PFSK-1 (cell line): ENCODE data around the gene PDE4B.

ENCODE experiments used
- FOXP2 ChIP-seq: optimal IDR thresholded peaks from 2 replicates; pipeline ENCODE3; 2011; ENCODE audit warnings: borderline replicate concordance, control low read depth, inconsistent platforms; ENCODE audit not compliant: insufficient read depth; ENCODE audit errors: extremely low read length, extremely low read depth
- POLR2AphosphoS5 ChIP-seq: IDR thresholded peaks from 2 replicates; pipeline ENCODE4 v1.6.1; 2012; ENCODE audit warnings: low read depth, mild to moderate bottlenecking, control low read depth, low read length, moderate library complexity
- REST ChIP-seq, 2 experiments: IDR thresholded peaks; 2 replicates each; pipeline versions ENCODE4 v1.6.1 to v1.8.0; 2011 to 2012; ENCODE audit warnings: low read depth in 2 of 2, low read length in 2 of 2, control low read depth in 1 of 2, inconsistent platforms in 1 of 2, mild to moderate bottlenecking in 1 of 2, moderate library complexity in 1 of 2; ENCODE audit not compliant: insufficient read depth in 1 of 2
- SIN3A ChIP-seq: IDR thresholded peaks from 2 replicates; pipeline ENCODE4 v1.6.1; 2012; ENCODE audit warnings: mild to moderate bottlenecking, low read length, moderate library complexity, borderline replicate concordance; ENCODE audit not compliant: insufficient read depth
- TAF1 ChIP-seq: IDR thresholded peaks from 2 replicates; pipeline ENCODE4 v1.6.1; 2012; ENCODE audit warnings: low read length, control low read depth, borderline replicate concordance; ENCODE audit not compliant: insufficient read depth

The PDE4B gene

GRCh38 chr1:65911679-65912078, 119.0 kb downstream of the PDE4B start:
- no peak for TF ChIP-seq TAF1
- no peak for TF ChIP-seq SIN3A
- TF ChIP-seq REST (IDR thresholded peaks at IDR 0.05; ENCODE audit: insufficient read depth in 1 of 2, low read depth in 2 of 2, low read length in 2 of 2): no peak
- TF ChIP-seq POLR2AphosphoS5: no peak
- no peak for TF ChIP-seq FOXP2

GRCh38 chr1:65918564-65918963, 125.9 kb downstream of the PDE4B start:
- TF ChIP-seq SIN3A (no peak), TAF1 (no peak), REST (IDR thresholded peaks at IDR 0.05; ENCODE audit: insufficient read depth in 1 of 2, low read depth in 2 of 2, low read length in 2 of 2) (no peak), POLR2AphosphoS5 (no peak), FOXP2 (no peak)

- no peak for TF ChIP-seq REST (IDR thresholded peaks at IDR 0.05; ENCODE audit: insufficient read depth in 1 of 2, low read depth in 2 of 2, low read length in 2 of 2)
- no peak for TF ChIP-seq TAF1
- no peak for TF ChIP-seq POLR2AphosphoS5
- TF ChIP-seq FOXP2: no peak
Observed at GRCh38 chr1:65921446-65921845, 128.8 kb downstream of the PDE4B start.

- TF ChIP-seq POLR2AphosphoS5: no peak
- no peak for TF ChIP-seq REST (IDR thresholded peaks at IDR 0.05; ENCODE audit: insufficient read depth in 1 of 2, low read depth in 2 of 2, low read length in 2 of 2)
- no peak for TF ChIP-seq FOXP2
Observed at GRCh38 chr1:65924471-65924870, 131.8 kb downstream of the PDE4B start.

- TF ChIP-seq FOXP2: no peak
- TF ChIP-seq SIN3A: no peak
- no peak for TF ChIP-seq POLR2AphosphoS5
- no peak for TF ChIP-seq TAF1
- TF ChIP-seq REST (IDR thresholded peaks at IDR 0.05; ENCODE audit: insufficient read depth in 1 of 2, low read depth in 2 of 2, low read length in 2 of 2): no peak
Observed at GRCh38 chr1:65938506-65938905, 145.8 kb downstream of the PDE4B start.
